Measurements from ENCODE around the gene RNMT.
"Not testable (repeated sequence)": the region's sequence is repeated elsewhere in the genome, so short reads cannot be mapped to it uniquely, and the experiment has no call there.

Gene RNMT

GRCh38 chr18:13745696-13746095 lies 19.2 kb downstream of the RNMT start:
- DNase-seq = no peak

DNA sequence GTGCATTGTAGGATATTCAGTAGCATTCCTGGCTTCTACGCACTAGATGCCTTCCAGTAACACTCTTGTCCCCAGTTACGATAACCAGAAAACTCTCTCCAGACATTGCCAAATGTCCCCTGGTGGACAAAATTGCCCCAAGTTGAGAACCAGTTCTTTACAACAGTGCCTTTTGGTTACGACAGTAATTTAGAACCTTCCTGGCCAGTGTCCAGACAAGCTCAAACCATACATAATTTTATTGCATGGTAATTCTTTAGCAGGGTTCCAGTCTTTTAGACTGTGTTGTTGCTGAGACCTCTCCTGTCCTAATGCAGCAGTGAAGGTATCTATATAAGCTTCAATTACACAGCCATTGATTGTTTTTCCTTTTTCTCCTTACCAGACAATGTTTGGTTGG lies 20.2 kb downstream of the RNMT start:
- no peak for DNase-seq

DNA sequence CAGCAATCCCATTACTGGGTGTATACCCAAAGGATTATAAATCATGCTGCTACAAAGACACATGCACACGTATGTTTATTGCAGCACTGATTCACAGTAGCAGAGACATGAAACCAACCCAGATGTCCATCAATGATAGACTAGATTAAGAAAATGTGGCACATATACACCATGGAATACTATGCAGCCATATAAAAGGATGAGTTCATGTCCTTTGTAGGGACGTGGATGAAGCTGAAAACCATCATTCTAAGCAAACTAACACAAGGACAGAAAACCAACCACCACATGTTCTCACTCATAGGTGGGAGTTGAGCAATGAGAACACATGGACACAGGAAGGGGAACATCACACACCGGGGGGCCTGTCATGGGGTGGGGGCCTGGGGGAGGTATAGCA lies 25.1 kb downstream of the RNMT start:
- not testable (repeated sequence) for DNase-seq

DNA sequence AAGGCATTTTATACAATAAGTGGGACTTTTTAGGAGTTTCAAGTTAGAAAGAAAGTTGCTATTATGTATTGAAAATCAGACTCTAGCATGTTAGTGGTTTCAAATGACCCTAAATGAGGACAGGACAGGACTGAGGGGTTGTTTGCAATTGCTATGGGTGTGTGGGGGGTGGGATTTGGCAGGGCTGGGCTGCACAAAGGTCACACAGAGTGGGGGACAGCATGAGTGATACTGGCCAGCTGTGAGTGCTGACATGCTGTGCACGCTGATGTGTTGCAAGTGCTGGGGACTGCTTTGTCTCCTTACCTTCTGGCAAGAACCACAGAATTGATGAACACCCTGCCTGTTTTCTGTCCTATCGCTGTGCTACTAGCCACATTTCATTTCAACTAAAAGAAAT lies 29.8 kb downstream of the RNMT start:
- DNase-seq = no peak

- no peak for DNase-seq
Measured at GRCh38 chr18:13756671-13757070, 30.2 kb downstream of the RNMT start.

DNA sequence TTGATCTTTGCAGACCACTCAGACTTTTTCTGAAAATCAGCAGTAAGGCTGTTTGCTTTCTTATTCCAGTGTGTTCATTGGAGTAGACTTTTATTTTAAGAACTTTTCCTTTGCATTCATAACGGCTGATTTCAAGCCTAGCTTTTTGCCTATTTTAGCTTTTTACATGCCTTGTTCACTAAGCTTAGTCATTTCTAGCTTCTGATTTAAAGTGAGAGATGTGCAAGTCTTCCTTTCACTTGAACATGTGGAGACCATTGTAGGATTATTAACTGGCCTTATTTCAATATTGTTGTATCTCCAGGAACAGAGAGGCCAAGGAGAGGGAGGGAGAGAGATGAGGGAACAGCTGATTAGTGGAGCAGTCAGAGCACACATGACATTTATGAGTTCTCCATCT lies 32.1 kb downstream of the RNMT start:
- no peak for DNase-seq

- no peak for DNase-seq
Measured at GRCh38 chr18:13760047-13760446, 33.6 kb downstream of the RNMT start.

GRCh38 chr18:13762690-13763439 lies 36.4 kb downstream of the RNMT start:
- DNase-seq = no peak

GRCh38 chr18:13775058-13775457 lies 48.6 kb downstream of the RNMT start:
- DNase-seq = no peak

GRCh38 chr18:13791181-13791580 lies 64.7 kb downstream of the RNMT start:
- no peak for DNase-seq

- DNase-seq = no peak
Measured at GRCh38 chr18:13793819-13794218, 67.3 kb downstream of the RNMT start.

- no peak for DNase-seq
Measured at GRCh38 chr18:13796515-13796914, 70.0 kb downstream of the RNMT start.

GRCh38 chr18:13797157-13797611 lies 70.7 kb downstream of the RNMT start:
- no peak for DNase-seq

DNA sequence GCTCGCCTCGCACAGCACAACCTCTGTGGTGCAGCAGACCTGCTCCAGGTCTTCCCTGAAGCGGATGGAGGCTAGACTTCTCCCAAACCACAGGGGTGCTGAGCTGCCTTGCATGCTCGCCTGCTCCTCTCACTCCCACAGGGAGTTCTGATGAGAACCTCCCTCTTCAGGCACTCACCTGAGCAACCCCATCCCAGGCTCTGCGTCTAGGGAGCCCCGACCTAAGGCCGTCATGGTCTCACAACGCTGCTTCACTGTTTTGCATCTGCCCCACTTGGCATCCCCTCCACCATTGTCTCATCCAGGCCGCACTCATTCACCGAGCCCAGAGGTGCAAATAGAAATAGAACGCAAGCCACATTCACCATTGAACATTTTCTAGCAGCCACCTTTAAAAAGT lies 72.9 kb downstream of the RNMT start:
- no peak for DNase-seq

DNA sequence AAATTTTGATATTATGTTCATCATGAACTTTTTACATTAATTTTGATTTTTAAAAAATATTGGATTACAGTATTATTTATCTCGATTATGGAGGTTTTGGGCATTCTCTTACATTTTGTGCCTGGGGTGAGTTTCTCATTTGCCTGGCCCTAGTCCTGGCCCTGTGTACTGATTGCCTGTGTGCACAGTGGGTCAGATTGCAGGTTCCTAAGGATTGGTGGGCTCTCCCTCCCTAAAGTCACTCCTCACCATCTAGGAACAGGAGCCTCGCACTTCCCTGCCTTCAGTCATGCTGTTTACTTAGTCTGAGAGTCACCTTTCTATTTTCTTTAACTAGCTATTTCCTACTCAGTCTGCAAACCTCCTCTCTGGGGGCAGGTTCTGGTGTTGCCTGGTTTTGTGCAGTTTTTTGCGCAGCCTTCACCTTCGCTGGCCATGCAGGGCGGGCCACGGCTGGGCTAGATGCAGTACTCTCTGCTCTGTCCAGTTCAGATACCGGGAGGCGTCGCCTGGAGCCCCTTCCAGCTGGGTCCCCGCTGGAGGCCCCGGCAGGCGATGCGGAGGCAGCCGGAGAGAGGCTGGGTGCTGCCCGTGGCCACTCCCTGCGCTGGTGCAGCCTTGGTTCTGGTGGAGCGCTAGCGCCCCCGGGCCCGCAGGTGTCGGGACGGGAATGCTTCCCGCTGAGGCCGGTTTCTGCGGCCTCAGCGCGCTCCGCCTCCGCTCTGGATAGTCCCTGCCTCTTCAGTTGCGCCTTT lies 74.2 kb downstream of the RNMT start:
- peak; percentile 77 to 92 (median 84) for DNase-seq

- DNase-seq = no peak
Measured at GRCh38 chr18:13801260-13801601, 74.8 kb downstream of the RNMT start.

GRCh38 chr18:13804305-13804704 lies 77.8 kb downstream of the RNMT start:
- DNase-seq = no peak

- DNase-seq = no peak
Measured at GRCh38 chr18:13808294-13809042, 82.0 kb downstream of the RNMT start.

DNA sequence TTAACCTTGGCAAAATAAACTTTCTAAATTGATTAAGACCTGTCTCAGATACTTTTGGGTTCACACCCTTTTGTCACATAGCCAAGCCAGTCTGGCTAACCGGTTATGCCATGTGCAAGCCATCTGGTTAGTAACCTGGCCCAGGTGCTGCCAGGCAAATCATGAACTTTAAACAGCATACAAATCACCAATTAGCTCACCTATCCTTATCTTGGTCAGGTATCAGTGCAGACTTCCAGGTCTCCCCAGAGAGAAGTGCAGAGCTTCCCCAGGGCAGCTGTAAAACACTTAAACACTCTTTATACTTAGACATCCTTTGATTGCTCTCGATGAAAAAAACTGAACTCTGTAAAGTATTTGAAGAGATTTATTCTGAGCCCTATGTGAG lies 82.6 kb downstream of the RNMT start:
- DNase-seq = no peak

DNA sequence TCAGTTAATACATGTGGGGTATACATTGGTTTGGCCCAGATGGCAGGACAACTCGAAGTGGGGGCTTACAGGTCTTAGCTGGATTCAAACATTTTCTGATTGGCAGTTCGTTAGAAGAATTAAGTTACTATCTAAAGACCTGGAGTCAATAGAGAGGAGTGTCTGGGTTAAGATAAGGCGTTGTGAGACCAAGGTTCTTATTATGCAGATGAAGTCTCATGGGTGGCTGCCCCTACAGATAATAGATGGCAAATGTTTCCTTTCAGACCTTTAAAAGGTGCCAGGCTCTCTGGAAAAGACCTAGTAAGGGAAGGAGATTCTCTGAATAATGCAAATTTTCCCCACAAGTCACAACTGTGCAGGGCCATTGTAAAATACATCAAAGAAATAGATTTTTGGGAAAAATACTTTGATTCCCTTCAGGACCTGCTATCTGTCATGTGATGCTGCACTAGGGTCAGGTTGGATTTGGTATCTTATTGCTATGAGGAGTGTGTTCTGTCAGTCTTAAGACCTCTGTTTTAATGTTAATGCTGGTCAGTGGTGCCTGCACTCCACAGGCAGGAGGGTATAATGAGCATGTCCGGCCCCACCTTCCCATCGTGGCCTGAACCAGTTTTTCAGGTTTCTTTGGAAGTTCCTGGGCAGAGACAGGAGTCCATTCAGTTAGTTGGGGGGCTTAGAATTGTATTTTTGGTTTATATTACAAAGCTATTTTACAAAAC lies 83.2 kb downstream of the RNMT start:
- DNase-seq = no peak

GRCh38 chr18:13810950-13811485 lies 84.5 kb downstream of the RNMT start:
- DNase-seq = no peak

GRCh38 chr18:13811993-13812392 lies 85.5 kb downstream of the RNMT start:
- peak in 2 of 3 donors; percentile 10 to 20 for DNase-seq

All from suppressor macrophage treated with lipopolysaccharide for 1 hour (primary cell).